ENCODE measurements around the gene MED15. TPM values are rescaled to one million over a fixed set of nuclear protein-coding genes. Genes with fewer than 3 reads are reported as not detected.

MED15 gene
- polyA plus RNA-seq, 1 donor = 47.7 TPM

DNA sequence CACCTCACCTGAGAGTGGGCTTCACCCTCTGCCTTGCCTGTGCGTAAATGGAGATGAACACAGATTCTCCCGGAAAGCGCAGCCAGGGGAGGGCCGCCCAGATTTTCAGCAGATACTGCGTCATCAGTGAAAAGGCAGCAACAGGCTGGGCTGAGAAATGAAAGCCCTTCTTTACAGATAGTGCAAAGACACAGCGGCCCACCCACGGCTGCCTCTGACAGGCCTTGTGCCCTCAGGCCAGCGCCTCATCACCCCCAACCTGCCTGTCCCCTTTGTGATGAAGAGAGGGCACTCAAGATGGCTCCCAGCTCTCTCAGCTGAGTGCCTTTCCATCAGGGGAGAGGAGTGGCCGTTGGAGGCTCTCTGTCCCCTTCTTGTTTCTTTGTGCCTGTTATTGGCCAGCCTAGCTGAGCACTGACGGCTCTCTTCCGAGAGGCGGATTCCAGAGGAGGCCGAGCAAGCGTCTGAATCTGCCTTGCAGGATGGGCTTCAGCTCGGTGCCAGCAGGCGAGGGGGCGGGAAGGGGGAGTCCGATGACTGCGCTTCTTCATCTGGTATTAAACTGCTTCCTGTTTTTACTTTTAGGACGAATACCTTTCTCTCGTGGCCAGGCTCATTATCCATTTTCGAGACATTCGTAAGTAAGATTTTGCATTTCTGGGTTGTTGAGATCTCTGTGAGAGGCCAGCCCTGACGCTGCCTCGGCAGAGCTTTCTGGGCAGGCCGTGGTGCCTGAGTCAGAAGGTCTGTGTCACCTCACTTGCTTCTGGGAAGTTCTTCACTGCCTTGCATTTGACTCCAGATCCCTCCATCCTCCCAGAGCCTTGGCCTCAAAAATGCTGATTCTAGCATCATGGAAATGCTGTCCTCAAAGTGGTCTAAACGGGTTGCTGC lies 43.7 kb downstream of the MED15 start:
- no peak for DNase-seq

DNA sequence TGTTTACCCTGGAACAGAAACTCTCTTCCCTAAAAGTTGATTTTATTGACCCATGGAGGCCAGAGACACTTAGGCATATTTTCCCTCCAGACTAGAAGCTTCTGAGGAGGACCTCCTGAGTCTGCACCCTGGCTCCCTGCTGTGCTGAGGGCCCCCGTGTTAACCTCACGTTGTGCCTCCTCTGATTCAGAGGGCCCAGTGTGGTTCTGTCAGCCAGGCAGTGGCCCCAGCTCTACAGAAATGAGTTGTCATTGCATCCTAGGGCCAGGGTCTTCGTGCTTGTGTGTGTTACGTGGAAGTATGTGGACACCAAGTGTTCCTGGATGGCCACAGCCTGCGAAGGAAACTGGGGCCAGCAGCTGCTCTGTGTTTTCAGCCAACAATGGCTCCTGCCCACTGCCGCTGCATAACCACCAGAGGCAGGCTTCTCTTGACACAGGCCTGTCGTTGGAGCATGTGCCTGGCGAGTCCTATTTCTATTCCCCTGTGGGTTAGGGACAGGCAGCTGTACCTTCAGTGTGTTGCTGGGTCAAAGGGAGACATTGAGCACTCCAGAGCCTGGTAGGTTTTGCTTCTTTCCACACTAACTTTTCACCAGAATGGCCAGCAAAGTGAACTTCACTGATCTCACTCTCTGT lies 44.5 kb downstream of the MED15 start:
- DNase-seq = no peak

DNA sequence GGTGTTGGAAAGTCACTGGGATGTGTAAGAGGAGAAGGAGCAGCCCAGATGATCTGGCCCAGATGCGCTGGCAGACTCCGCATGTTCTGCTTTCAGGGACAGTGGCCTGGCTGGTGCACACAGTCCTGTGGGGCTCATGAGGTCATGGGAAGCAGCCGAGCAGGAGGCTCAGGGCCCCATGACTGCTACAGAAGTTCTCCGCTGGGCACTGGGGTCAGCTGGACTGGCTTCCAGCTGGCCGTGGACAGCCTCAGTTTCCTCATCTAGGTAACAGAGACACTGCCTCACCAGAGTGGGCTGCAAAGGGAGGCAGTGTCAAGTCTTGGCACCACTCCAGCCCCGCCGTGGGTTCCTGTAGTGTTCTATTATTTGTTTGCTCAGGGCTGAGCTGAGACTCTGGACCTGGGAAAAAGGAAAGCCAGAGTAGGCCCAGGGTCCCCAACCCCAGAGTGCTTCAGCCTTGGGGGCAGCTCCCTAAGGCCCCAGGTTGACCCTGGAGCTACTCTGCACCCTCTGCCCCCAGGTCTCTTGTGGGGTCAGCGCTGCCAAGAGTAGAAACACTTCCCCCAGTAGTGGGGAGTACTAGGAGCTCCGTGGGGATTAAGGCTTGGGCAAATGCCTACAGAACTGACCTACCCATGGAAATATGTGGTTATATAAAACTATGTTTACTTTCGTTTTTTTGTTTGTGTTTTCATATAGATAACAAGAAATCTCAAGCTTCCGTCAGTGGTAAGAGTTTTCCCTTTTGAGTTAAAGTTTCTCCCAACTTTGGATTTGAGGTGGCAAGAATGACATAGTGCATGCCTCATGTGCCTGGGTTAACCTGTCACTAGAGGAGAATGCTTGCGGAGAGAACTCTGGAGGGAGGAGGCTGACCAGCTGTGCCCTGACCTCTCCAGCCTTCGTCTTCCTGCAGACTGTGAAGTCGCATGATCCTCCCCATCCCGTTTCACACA lies 45.3 kb downstream of the MED15 start:
- no peak for DNase-seq

DNA sequence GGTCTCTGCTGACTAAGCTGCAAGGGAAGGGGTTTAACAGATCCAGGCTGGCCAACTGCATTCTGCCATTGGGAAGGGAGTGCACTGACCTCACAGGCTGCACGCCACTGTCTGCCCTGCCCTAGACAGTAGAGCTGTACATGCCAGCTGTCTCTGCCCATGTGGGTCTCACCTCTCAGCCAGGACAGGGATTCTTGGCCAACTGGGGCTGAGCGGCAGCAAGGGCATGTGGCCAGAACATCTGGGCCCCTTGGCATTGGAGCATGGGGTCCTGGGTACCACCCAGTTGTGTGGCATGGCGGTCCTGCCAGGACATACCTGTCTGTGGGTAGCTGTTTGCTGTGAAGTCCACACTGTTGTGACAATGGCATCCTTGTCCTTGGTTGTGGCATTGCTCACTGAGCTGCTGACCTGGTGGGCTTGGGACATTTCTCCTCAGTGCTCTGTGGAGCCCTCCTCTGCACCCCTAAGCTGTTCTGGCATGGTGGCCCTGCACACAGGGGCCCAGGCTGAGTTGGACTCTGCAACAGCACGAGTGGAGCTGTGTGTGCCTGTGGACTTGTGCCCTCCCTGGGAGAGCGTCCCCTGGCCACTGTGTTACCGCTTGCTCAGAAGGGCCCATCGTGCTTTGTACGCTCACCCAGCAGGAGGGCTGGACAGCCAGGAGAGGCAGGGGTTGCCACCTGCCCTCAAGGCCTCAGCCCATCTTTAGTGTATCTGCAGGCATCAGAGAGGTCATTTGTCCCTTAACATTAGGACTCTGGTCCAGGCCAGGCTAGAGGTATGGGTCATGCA lies 46.7 kb downstream of the MED15 start:
- no peak for DNase-seq

- DNase-seq = no peak
These were observed 47.4 kb downstream of the MED15 start for GRCh38 chr22:20554824-20555223.

DNA sequence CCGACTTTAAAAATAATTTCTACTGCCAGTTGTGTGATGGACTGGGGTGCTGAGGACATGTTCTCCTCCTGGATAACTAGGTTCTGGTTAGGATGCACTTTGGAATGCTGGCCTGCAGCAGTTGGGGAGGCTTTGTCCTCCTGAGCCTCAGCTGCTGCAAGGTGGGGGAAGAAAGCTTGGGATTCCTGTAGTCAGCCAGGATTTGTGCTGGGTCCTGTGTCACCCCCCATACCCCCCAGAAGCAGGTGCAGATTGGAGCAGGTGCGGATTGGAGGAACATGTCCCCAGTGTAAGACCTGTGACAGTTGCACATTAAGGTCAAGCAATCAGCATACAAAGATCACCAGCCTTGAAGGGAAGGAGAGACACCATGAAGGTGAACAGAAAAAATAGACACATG lies 51.1 kb downstream of the MED15 start:
- no peak for DNase-seq

GRCh38 chr22:20559174-20559760 lies 51.9 kb downstream of the MED15 start:
- DNase-seq = no peak

GRCh38 chr22:20560716-20561115 lies 53.3 kb downstream of the MED15 start:
- no peak for DNase-seq

DNA sequence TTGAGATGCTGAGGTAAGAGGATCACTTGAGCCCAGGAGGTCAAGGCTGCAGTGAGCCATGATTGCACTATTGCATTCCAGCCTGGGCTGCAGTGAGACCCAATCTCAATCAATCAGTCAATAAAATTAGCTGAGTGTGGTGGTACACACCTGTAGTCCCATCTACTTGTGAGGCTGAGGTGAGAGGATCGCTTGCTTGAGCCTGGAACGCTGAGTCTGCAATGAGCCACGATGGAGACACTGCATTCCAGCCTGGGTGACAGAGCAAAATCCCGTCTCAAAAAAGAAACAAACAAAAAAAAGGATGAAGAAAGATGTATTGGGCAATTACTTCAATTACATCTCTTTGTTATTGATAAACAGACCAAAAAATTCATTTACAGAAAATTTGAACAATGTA lies 54.5 kb downstream of the MED15 start:
- no peak for DNase-seq

- DNase-seq = no peak
These were observed 55.4 kb downstream of the MED15 start for GRCh38 chr22:20562607-20563465.

- DNase-seq = no peak
These were observed 56.1 kb downstream of the MED15 start for GRCh38 chr22:20563466-20563906.

- no peak for DNase-seq
These were observed 56.5 kb downstream of the MED15 start for GRCh38 chr22:20563941-20564371.

GRCh38 chr22:20565079-20565734 lies 57.8 kb downstream of the MED15 start:
- no peak for DNase-seq

- no peak for DNase-seq
These were observed 58.4 kb downstream of the MED15 start for GRCh38 chr22:20565761-20566160.

DNA sequence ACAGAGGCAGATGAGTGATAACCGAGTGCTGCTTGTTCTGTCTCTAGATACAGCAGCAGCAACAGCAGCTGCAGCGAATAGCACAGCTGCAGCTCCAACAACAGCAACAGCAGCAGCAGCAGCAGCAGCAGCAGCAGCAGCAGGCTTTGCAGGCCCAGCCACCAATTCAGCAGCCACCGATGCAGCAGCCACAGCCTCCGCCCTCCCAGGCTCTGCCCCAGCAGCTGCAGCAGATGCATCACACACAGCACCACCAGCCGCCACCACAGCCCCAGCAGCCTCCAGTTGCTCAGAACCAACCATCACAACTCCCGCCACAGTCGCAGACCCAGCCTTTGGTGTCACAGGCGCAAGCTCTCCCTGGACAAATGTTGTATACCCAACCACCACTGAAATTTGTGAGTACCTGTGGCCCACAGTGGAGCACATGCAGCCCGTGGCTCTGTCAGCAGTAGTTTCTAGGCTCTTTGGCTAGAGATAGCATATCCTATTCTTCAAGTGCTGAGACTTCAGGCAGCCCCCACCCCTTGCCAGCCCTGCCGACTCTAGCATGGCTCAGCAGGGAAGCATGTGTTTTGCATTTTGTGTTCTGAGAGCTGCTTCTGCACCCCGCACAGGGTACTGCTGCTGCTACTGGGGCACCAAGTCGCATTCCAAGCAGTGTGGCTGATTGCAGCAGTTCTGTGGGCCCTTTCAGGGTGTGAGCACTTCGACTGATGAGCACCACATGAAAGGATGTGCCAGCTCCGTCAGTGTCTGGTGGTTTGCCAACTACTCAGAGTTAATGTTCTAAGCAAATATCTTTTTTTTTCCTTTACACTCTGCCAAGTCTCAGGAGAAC lies 59.2 kb downstream of the MED15 start:
- DNase-seq = no peak

GRCh38 chr22:20567371-20567847 lies 60.0 kb downstream of the MED15 start:
- DNase-seq = no peak

- DNase-seq = no peak
These were observed 60.6 kb downstream of the MED15 start for GRCh38 chr22:20567993-20568417.

DNA sequence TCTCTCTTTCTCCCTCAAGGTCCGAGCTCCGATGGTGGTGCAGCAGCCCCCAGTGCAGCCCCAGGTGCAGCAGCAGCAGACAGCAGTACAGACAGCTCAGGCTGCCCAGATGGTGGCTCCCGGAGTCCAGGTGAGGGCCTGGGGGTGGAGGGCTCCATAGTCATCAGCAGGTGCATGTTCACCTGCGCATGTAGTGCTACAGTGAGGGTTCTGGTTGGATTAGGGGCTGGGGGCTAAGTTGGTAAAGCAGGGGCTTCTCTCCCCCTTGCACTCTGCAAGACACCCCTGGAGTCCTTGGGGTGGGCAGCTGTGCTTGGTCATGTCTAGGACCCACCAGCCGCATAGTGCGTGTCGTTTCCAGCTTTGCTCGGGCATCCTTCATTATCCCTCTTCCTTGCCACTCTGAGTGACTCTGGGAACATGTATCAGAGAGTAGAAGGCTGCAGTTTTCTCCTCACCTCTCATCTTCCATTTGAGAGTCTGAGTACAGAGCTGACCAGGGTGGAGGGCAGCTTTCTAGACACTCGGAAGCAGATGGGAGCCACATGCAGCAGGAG lies 61.2 kb downstream of the MED15 start:
- no peak for DNase-seq

Measured in left kidney (tissue), 2 donors.